Hepatocyte (in vitro differentiated cells): ENCODE results near the gene PRR12.

Experiments
- CTCF ChIP-seq: fragments of 200-600 bp; sonication (generic); IDR thresholded peaks from 2 replicates; pipeline ENCODE4 v1.5.1; 2016; ENCODE audit warnings: antibody characterized with exemption, mild to moderate bottlenecking; ENCODE audit not compliant: poor library complexity
- EZH2 ChIP-seq: fragments of 200-600 bp; sonication (generic); IDR thresholded peaks from 2 replicates; pipeline ENCODE4 v1.6.1; 2016; ENCODE audit warnings: antibody characterized with exemption, mild to moderate bottlenecking, borderline replicate concordance
- EZH2phosphoT487 ChIP-seq: fragments of 200-600 bp; sonication (generic); IDR thresholded peaks from one replicate; pipeline ENCODE4 v1.6.1; 2018; ENCODE audit warnings: antibody characterized with exemption, mild to moderate bottlenecking, low read depth, moderate library complexity; ENCODE audit not compliant: unreplicated experiment, severe bottlenecking

- TF ChIP-seq CTCF (no peak), EZH2phosphoT487 (no peak), EZH2 (no peak)
These were observed 40.1 kb downstream of the PRR12 start for GRCh38 chr19:49631014-49631588.
